GM23248 (cell line): ENCODE data around the gene NAV2.

Experiments used
- EZH2 ChIP-seq: fragments of 200-600 bp; sonication (generic); IDR thresholded peaks from 2 replicates; pipeline ENCODE4 v1.6.1; 2018; ENCODE audit warnings: antibody characterized with exemption, mild to moderate bottlenecking; ENCODE audit not compliant: insufficient read depth, poor library complexity, severe bottlenecking
- EZH2phosphoT487 ChIP-seq: fragments of 200-600 bp; sonication (generic); IDR thresholded peaks from 2 replicates; pipeline ENCODE4 v1.6.1; 2018; ENCODE audit warnings: antibody characterized with exemption, moderate library complexity, mild to moderate bottlenecking, low read depth; ENCODE audit not compliant: insufficient read depth

DNA sequence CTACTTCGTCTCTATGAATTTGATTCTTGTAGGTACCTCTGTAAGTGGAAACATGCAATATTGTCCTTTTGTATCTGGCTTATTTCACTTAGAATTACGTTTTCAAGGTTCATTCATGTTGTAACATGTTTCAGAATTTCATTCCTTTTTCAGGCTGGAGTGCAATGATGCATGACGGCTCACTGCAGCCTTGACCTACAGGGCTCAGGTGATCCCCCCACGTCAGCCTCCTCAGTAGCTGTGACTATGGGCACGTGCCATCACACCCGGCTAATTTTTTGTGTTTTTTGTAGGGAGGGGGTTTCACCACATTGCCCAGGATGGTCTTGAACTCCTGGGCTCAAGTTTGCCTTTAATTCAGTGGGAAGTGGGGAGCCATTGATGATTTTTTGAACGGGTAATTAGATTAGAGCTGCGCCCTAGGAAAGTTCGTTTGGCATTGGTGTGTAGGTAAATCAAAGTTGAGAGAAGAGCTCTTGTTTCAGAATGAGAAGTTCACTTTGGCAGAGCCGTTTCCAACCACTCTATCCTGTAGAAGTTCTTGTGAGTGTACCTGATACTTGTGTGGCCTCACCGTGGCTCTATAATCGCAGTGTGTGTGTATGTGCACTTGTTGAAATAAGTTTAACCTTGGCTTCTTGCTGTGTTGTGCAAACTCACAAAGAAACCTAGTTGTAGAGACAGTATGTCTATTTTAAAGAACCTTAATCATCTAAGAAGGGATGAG is 115.9 kb downstream of the NAV2 start:
- TF ChIP-seq EZH2phosphoT487 = no peak
- no peak for TF ChIP-seq EZH2
